ENCODE data around the gene CYP4F22.
A peak's percentile ranks its signal among the peaks of the same experiment; 100 is the strongest.
"Not testable (repeated sequence)": the region's sequence is repeated elsewhere in the genome, so short reads cannot be mapped to it uniquely, and the experiment has no call there.

CYP4F22 gene

GRCh38 chr19:15583346-15583745 lies 75.0 kb downstream of the CYP4F22 start:
- DNase-seq: no peak

GRCh38 chr19:15584095-15584494 lies 75.8 kb downstream of the CYP4F22 start:
- DNase-seq: no peak

- peak; percentile 46 to 75 for DNase-seq
Measured at GRCh38 chr19:15584541-15585115, 76.3 kb downstream of the CYP4F22 start.

- DNase-seq: no peak
Measured at GRCh38 chr19:15587663-15588062, 79.3 kb downstream of the CYP4F22 start.

GRCh38 chr19:15588265-15588664 lies 79.9 kb downstream of the CYP4F22 start:
- no peak for DNase-seq

GRCh38 chr19:15589760-15590451 lies 81.6 kb downstream of the CYP4F22 start:
- DNase-seq: no peak

GRCh38 chr19:15591796-15592195 lies 83.5 kb downstream of the CYP4F22 start:
- DNase-seq: no peak

- not testable (repeated sequence) for DNase-seq
Measured at GRCh38 chr19:15592506-15592905, 84.2 kb downstream of the CYP4F22 start.

GRCh38 chr19:15593766-15594165 lies 85.4 kb downstream of the CYP4F22 start:
- DNase-seq: not testable (repeated sequence)

- no peak for DNase-seq
Measured at GRCh38 chr19:15595069-15595468, 86.7 kb downstream of the CYP4F22 start.
